ENCODE data around the gene CDK5.

GRCh38 chr7:151008511-151009323 lies 49.0 kb downstream of the CDK5 start:
- TF ChIP-seq CTCF (IDR thresholded peaks at IDR 0.05) (peak; percentile 57 to 85 (median 75)), POLR2A (IDR thresholded peaks at IDR 0.05) (no peak)

Measured in body of pancreas (tissue), 4 donors.